ENCODE results near the gene CAD. TPM values are rescaled to one million over a fixed set of nuclear protein-coding genes. Genes with fewer than 3 reads are reported as not detected.

Gene CAD
- total RNA-seq, 4 donors from 2014 or later = 21.2 to 42.9 (median 36.7) TPM

GRCh38 chr2:27243391-27244130 is 26.4 kb downstream of the CAD start:
- DNase-seq = no peak
- Histone ChIP-seq H3K36me3 (peaks cover 0 to 57% (median 0%) of the 10 kb centered on the region in 3 donors), H3K4me1 (no peaks in the 10 kb centered on the region), H3K27ac (no peak overlapping the region), H3K27me3 (no peaks in the 10 kb centered on the region), H3K4me3 (no peak overlapping the region), H3K9me3 (no peaks in the 10 kb centered on the region)
- TF ChIP-seq CTCF (IDR thresholded peaks at IDR 0.05) = no peak

GRCh38 chr2:27245116-27245515 is 27.9 kb downstream of the CAD start:
- peaks cover 0 to 41% (median 0%) of the 10 kb centered on the region in 3 donors for H3K36me3 ChIP-seq
- no peaks in the 10 kb centered on the region for H3K27me3 ChIP-seq
- no peak overlapping the region for H3K4me3 ChIP-seq
- H3K9me3 ChIP-seq = no peaks in the 10 kb centered on the region
- no peak for DNase-seq
- TF ChIP-seq POLR2A (IDR thresholded peaks at IDR 0.05) (no peak), CTCF (IDR thresholded peaks at IDR 0.05) (no peak)
- peaks cover 0 to under 1% (median 0%) of the 10 kb centered on the region in 4 donors for H3K4me1 ChIP-seq
- no peak overlapping the region for H3K27ac ChIP-seq

- TF ChIP-seq CTCF (IDR thresholded peaks at IDR 0.05) (no peak), POLR2A (IDR thresholded peaks at IDR 0.05) (no peak)
- H3K27ac ChIP-seq = no peak overlapping the region
- H3K9me3 ChIP-seq = no peaks in the 10 kb centered on the region
- H3K27me3 ChIP-seq = no peaks in the 10 kb centered on the region
- peaks cover 0 to 36% (median 0%) of the 10 kb centered on the region in 3 donors for H3K36me3 ChIP-seq
- no peak for DNase-seq
- H3K4me1 ChIP-seq = peaks cover 0 to 5% (median 0%) of the 10 kb centered on the region in 4 donors
- H3K4me3 ChIP-seq = no peak overlapping the region
Measured at GRCh38 chr2:27245626-27246025, 28.5 kb downstream of the CAD start.

GRCh38 chr2:27247893-27248292 is 30.7 kb downstream of the CAD start:
- DNase-seq = no peak
- Histone ChIP-seq H3K9me3 (no peaks in the 10 kb centered on the region), H3K4me1 (peaks cover 0 to 5% (median 0%) of the 10 kb centered on the region in 4 donors), H3K4me3 (no peak overlapping the region), H3K27ac (no peak overlapping the region), H3K27me3 (no peaks in the 10 kb centered on the region), H3K36me3 (peaks cover 0 to 14% (median 0%) of the 10 kb centered on the region in 3 donors)
- TF ChIP-seq POLR2A (IDR thresholded peaks at IDR 0.05) (no peak), CTCF (IDR thresholded peaks at IDR 0.05) (no peak)

- TF ChIP-seq POLR2A (IDR thresholded peaks at IDR 0.05) (no peak), CTCF (IDR thresholded peaks at IDR 0.05) (no peak)
- Histone ChIP-seq H3K9me3 (no peaks in the 10 kb centered on the region), H3K36me3 (peaks cover 0 to 1% (median 0%) of the 10 kb centered on the region in 3 donors), H3K27me3 (no peaks in the 10 kb centered on the region), H3K4me3 (no peak overlapping the region), H3K27ac (no peak overlapping the region), H3K4me1 (peaks cover 0 to 5% (median 0%) of the 10 kb centered on the region in 4 donors)
- DNase-seq = peak in 1 of 3 donors; percentile 23
Measured at GRCh38 chr2:27249159-27249890, 32.2 kb downstream of the CAD start.

Data from Peyer's patch (tissue), 4 donors.